ENCODE data around the gene USP36.

The USP36 gene

DNA sequence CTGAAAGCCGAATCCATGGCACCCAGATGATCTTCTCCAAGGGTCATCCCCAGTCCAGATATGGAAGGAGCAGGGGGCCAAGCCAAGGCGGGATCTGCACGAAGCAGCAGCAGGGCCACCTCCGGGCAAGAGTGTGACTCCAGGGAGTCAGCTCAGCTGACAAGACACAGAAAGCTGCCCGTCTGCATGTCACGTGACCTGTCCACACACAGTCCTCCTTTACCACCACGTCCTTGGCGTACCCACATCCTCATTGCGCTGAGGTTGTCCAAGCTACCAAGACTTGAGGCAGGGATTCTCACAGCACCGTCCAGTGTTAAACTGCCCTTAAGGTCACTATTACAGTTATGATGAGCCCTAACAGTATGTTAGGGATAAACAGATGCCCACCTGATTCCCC, 47.2 kb downstream of the USP36 start:
- TF ChIP-seq, protein P1, sequence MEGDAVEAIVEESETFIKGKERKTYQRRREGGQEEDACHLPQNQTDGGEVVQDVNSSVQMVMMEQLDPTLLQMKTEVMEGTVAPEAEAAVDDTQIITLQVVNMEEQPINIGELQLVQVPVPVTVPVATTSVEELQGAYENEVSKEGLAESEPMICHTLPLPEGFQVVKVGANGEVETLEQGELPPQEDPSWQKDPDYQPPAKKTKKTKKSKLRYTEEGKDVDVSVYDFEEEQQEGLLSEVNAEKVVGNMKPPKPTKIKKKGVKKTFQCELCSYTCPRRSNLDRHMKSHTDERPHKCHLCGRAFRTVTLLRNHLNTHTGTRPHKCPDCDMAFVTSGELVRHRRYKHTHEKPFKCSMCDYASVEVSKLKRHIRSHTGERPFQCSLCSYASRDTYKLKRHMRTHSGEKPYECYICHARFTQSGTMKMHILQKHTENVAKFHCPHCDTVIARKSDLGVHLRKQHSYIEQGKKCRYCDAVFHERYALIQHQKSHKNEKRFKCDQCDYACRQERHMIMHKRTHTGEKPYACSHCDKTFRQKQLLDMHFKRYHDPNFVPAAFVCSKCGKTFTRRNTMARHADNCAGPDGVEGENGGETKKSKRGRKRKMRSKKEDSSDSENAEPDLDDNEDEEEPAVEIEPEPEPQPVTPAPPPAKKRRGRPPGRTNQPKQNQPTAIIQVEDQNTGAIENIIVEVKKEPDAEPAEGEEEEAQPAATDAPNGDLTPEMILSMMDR (IDR thresholded peaks at IDR 0.05; ENCODE audit: insufficient read depth, low read depth, low read length, missing control alignments) = no peak
- no peak for DNase-seq (ENCODE audit: low read depth)

DNA sequence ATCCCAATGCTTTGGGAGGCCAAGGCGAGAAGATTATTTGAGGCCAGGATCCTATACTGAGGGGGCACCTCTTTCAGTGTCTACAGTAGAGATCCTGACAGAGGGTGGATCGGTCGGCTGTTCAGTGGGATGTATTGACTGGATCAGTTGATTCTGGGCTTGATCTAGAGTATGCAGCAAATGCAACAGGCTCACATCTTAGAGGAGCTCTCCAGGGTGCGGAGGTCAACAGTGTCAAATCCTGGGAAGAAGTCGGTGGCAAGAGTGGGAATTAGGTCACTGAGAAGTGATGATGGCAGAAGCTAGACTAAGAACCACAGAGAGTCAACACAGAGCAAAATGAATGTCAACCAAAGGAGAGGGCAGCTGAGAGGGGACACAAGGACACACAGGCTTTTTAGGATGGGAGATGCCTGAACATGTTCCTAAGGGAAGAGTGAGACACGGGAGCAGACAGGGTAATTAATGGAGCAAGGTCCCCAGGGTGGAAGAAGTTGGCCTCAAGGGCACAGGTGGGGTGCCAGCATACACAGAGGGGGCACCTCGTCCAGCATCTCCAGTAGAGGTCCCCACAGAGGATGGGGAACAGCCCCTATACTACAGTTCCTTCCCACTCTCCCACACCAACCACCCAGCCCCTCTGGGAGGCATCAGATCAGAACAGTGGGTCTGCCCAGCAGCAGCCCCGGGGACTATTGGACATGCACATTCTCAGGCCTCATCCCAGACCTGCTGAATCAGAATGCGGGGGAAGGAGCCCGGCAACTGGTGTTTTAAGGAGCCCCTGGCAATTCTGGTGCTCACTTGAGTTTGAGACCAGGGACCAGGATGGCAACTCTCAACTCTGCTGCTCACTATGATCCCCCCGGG, 48.5 kb downstream of the USP36 start:
- H3K4me3 ChIP-seq (ENCODE audit: low read length) = no peak overlapping the region
- TF ChIP-seq, protein P1 (IDR thresholded peaks at IDR 0.05; ENCODE audit: insufficient read depth, low read depth, low read length, missing control alignments) = no peak
- DNase-seq (ENCODE audit: low read depth) = no peak

More for the DNA sequence above, 47.2 kb downstream of the USP36 start:
- H3K4me3 ChIP-seq (ENCODE audit: low read length) = no peak overlapping the region

GRCh38 chr17:78790552-78790951, 50.1 kb downstream of the USP36 start:
- DNase-seq (ENCODE audit: low read depth) = peak; percentile 41
- TF ChIP-seq, protein P1 (IDR thresholded peaks at IDR 0.05; ENCODE audit: insufficient read depth, low read depth, low read length, missing control alignments) = no peak
- no peak overlapping the region for H3K4me3 ChIP-seq (ENCODE audit: low read length)

GRCh38 chr17:78789663-78790181, 50.9 kb downstream of the USP36 start:
- H3K4me3 ChIP-seq (ENCODE audit: low read length) = no peak overlapping the region
- TF ChIP-seq, protein P1 (IDR thresholded peaks at IDR 0.05; ENCODE audit: insufficient read depth, low read depth, low read length, missing control alignments) = no peak
- no peak for DNase-seq (ENCODE audit: low read depth)

DNA sequence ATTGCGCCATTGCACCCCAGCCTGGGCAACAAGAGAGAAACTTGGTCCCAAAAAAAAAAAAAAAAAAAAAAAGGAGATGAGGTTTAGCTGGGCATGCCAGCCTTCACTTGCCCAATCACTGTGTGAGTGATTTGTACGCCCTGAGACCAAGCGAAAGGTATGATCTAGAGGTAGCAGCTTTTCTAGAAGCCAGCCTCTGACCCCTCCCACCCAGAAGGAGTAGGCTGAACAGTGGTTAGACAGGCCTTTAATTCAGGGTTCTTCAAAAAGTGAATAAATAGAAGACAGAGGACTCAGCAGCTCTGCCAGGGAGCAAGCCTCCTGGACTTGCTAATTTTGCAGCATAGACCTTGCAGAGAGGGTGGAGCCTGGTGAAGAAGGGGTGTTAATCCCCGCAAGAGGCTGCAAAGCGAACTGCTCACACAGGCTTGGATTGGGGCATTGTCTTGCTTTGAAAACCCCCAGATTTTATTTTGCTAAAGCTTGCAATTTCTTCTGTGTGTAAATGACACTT, 51.4 kb downstream of the USP36 start:
- H3K4me3 ChIP-seq (ENCODE audit: low read length) = no peak overlapping the region
- DNase-seq (ENCODE audit: low read depth) = no peak
- TF ChIP-seq, protein P1 (IDR thresholded peaks at IDR 0.05; ENCODE audit: insufficient read depth, low read depth, low read length, missing control alignments) = no peak

DNA sequence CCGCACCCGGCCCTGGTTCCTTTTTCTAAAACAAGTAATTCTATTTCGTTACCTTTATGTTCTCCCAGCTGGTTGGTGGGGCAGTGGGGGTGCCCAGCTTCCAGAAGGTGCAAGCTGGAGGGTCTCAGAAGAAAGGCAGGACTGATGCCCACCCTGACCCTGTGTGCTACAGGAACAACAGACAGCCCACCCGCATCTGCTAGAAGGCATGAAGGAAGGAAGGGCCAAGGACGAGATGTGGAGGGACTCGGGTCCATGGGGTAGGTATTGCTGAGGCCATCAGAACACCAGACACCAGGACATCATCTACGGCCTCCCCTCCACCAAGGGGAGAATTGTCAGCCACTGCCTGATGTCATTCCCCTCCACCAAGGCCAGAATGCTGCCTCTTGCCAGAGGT, 52.2 kb downstream of the USP36 start:
- H3K4me3 ChIP-seq (ENCODE audit: low read length) = no peak overlapping the region
- TF ChIP-seq, protein P1 (IDR thresholded peaks at IDR 0.05; ENCODE audit: insufficient read depth, low read depth, low read length, missing control alignments) = no peak
- DNase-seq (ENCODE audit: low read depth) = no peak
